ENCODE results near the gene FGFR4. TPM values are rescaled to one million over a fixed set of nuclear protein-coding genes. Genes with fewer than 3 reads are reported as not detected.

Gene FGFR4
- total RNA-seq, 3 donors from 2014 or later = 0.48 to 4.5 (median 2.0) TPM

- Histone ChIP-seq H3K27me3 (no peaks in the 10 kb centered on the region), H3K36me3 (no peaks in the 10 kb centered on the region), H3K4me3 (no peak overlapping the region), H3K4me1 (no peaks in the 10 kb centered on the region), H3K9me3 (no peaks in the 10 kb centered on the region), H3K27ac (no peak overlapping the region)
- intact Hi-C loops (cut with DNase I; ENCODE audit: low total_unique reads) = no loop called here
- TF ChIP-seq CTCF (IDR thresholded peaks at IDR 0.05) (no peak), POLR2AphosphoS5 (IDR thresholded peaks at IDR 0.05) (no peak), POLR2A (IDR thresholded peaks at IDR 0.05) (no peak)
- DNase-seq (ENCODE audit: low spot score in 2 of 2) = no peak
These were observed 21.2 kb upstream of the FGFR4 start for GRCh38 chr5:177065491-177065890.

GRCh38 chr5:177066224-177066623, 20.5 kb upstream of the FGFR4 start:
- intact Hi-C loops (cut with DNase I; ENCODE audit: low total_unique reads) = no loop called here
- no peaks in the 10 kb centered on the region for H3K36me3 ChIP-seq

DNA sequence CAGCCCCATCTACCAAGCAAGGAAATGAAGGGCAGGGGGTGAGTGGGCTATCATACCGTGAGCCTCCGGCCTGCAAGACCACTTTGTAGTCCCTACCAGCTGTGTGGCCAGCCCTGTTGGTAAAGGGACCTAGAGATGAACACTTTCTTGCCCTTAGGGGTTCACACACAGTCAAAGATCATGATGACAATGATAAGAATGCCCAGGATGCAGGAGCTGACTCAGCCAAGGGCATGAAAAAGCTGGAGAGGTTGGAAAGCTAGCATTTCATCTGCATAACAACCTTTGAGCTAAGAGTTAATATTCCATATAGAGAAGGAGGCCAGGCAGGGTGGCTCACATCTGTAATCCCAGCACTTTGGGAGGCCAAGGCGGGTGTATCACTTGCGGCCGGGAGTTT, 19.2 kb upstream of the FGFR4 start:
- Histone ChIP-seq H3K27me3 (no peaks in the 10 kb centered on the region), H3K9me3 (no peaks in the 10 kb centered on the region), H3K27ac (no peak overlapping the region), H3K4me3 (no peak overlapping the region), H3K36me3 (no peaks in the 10 kb centered on the region), H3K4me1 (no peaks in the 10 kb centered on the region)
- intact Hi-C loops (cut with DNase I; ENCODE audit: low total_unique reads) = no loop called here
- no peak for DNase-seq (ENCODE audit: low spot score in 2 of 2)
- TF ChIP-seq CTCF (IDR thresholded peaks at IDR 0.05) = no peak
- no peak for TF ChIP-seq POLR2AphosphoS5 (IDR thresholded peaks at IDR 0.05)
- TF ChIP-seq POLR2A (IDR thresholded peaks at IDR 0.05) = no peak

More at GRCh38 chr5:177066224-177066623, 20.5 kb upstream of the FGFR4 start:
- Histone ChIP-seq H3K4me1 (no peaks in the 10 kb centered on the region), H3K9me3 (no peaks in the 10 kb centered on the region), H3K27me3 (no peaks in the 10 kb centered on the region), H3K27ac (no peak overlapping the region), H3K4me3 (no peak overlapping the region)
- no peak for TF ChIP-seq POLR2AphosphoS5 (IDR thresholded peaks at IDR 0.05)
- TF ChIP-seq POLR2A (IDR thresholded peaks at IDR 0.05) = no peak
- no peak for TF ChIP-seq CTCF (IDR thresholded peaks at IDR 0.05)
- DNase-seq (ENCODE audit: low spot score in 2 of 2) = no peak

- no peaks in the 10 kb centered on the region for H3K36me3 ChIP-seq
- intact Hi-C loops (cut with DNase I; ENCODE audit: low total_unique reads) = no loop called here
These were observed 16.1 kb upstream of the FGFR4 start for GRCh38 chr5:177070536-177071191.

More at GRCh38 chr5:177070536-177071191, 16.1 kb upstream of the FGFR4 start:
- no peaks in the 10 kb centered on the region for H3K9me3 ChIP-seq
- no peaks in the 10 kb centered on the region for H3K27me3 ChIP-seq
- no peaks in the 10 kb centered on the region for H3K4me1 ChIP-seq
- H3K27ac ChIP-seq = no peak overlapping the region
- H3K4me3 ChIP-seq = no peak overlapping the region
- no peak for TF ChIP-seq POLR2A (IDR thresholded peaks at IDR 0.05)
- TF ChIP-seq POLR2AphosphoS5 (IDR thresholded peaks at IDR 0.05) = no peak
- TF ChIP-seq CTCF (IDR thresholded peaks at IDR 0.05) = no peak
- no peak for DNase-seq (ENCODE audit: low spot score in 2 of 2)
